ENCODE measurements around the gene CD34.
A peak's percentile ranks its signal among the peaks of the same experiment; 100 is the strongest.
"Not testable (repeated sequence)": the region's sequence is repeated elsewhere in the genome, so short reads cannot be mapped to it uniquely, and the experiment has no call there.

The CD34 gene

GRCh38 chr1:207898836-207899235 is 12.1 kb downstream of the CD34 start:
- no peak for DNase-seq (ENCODE audit: low spot score)

- no peak for DNase-seq (ENCODE audit: low spot score)
These were observed 12.7 kb downstream of the CD34 start for GRCh38 chr1:207898260-207898659.

GRCh38 chr1:207897188-207897587 is 13.7 kb downstream of the CD34 start:
- no peak for DNase-seq (ENCODE audit: low spot score)

- no peak for DNase-seq (ENCODE audit: low spot score)
These were observed 14.4 kb downstream of the CD34 start for GRCh38 chr1:207896547-207896946.

GRCh38 chr1:207894704-207895103 is 16.2 kb downstream of the CD34 start:
- no peak for DNase-seq (ENCODE audit: low spot score)

GRCh38 chr1:207893737-207894582 is 17.0 kb downstream of the CD34 start:
- DNase-seq (ENCODE audit: low spot score), result no peak

- DNase-seq (ENCODE audit: low spot score), result no peak
These were observed 18.2 kb downstream of the CD34 start for GRCh38 chr1:207892764-207893163.

GRCh38 chr1:207891148-207891547 is 19.8 kb downstream of the CD34 start:
- no peak for DNase-seq (ENCODE audit: low spot score)

- DNase-seq (ENCODE audit: low spot score), result no peak
These were observed 20.7 kb downstream of the CD34 start for GRCh38 chr1:207890136-207890738.

- no peak for DNase-seq (ENCODE audit: low spot score)
These were observed 22.3 kb downstream of the CD34 start for GRCh38 chr1:207888652-207889051.

- DNase-seq (ENCODE audit: low spot score), result no peak
These were observed 23.3 kb downstream of the CD34 start for GRCh38 chr1:207887542-207888201.

GRCh38 chr1:207886227-207886626 is 24.7 kb downstream of the CD34 start:
- no peak for DNase-seq (ENCODE audit: low spot score)

GRCh38 chr1:207885129-207886032 is 25.5 kb downstream of the CD34 start:
- peak; percentile 97 for DNase-seq (ENCODE audit: low spot score)

- DNase-seq (ENCODE audit: low spot score), result no peak
These were observed 26.5 kb downstream of the CD34 start for GRCh38 chr1:207884266-207885029.

- DNase-seq (ENCODE audit: low spot score), result no peak
These were observed 27.2 kb downstream of the CD34 start for GRCh38 chr1:207883660-207884250.

GRCh38 chr1:207883104-207883651 is 27.7 kb downstream of the CD34 start:
- DNase-seq (ENCODE audit: low spot score), result no peak

- no peak for DNase-seq (ENCODE audit: low spot score)
These were observed 28.2 kb downstream of the CD34 start for GRCh38 chr1:207882692-207883091.

GRCh38 chr1:207878939-207879338 is 32.0 kb downstream of the CD34 start:
- DNase-seq (ENCODE audit: low spot score), result no peak

- DNase-seq (ENCODE audit: low spot score), result not testable (repeated sequence)
These were observed 33.0 kb downstream of the CD34 start for GRCh38 chr1:207877914-207878313.

- no peak for DNase-seq (ENCODE audit: low spot score)
These were observed 34.8 kb downstream of the CD34 start for GRCh38 chr1:207876131-207876530.

GRCh38 chr1:207875532-207875931 is 35.4 kb downstream of the CD34 start:
- DNase-seq (ENCODE audit: low spot score), result no peak
